ENCODE results near the gene HOXD12.

- TF ChIP-seq CTCF (IDR thresholded peaks at IDR 0.05) (no peak), POLR2A (IDR thresholded peaks at IDR 0.05) (no peak), EP300 (IDR thresholded peaks at IDR 0.05; ENCODE audit: low read depth) (no peak), POLR2AphosphoS5 (IDR thresholded peaks at IDR 0.05) (no peak)
These were observed 7.1 kb upstream of the HOXD12 start, which contains the start of gene HOXD13 for GRCh38 chr2:176092270-176093144.

Data from transverse colon (tissue), 4 donors.